NT2/D1 (cell line): ENCODE data around the gene CALHM1.

ENCODE experiments used
- DNase-seq: peaks from one replicate; pipeline ENCODE4 v3.0.0-alpha.2; 2011; ENCODE audit warnings: low read depth, low spot score
- H3K27me3 ChIP-seq: 2 replicates; pipeline ENCODE4 v1.6.0; 2011; ENCODE audit warnings: mild to moderate bottlenecking; ENCODE audit not compliant: insufficient read length, insufficient read depth
- H3K36me3 ChIP-seq: 2 replicates; pipeline ENCODE4 v1.6.1; 2011; ENCODE audit warnings: mild to moderate bottlenecking, low read length, mixed read lengths; ENCODE audit not compliant: insufficient read depth, insufficient read length
- H3K4me1 ChIP-seq: 2 replicates; pipeline ENCODE4 v1.5.1; 2011; ENCODE audit not compliant: insufficient read depth, insufficient read length
- H3K4me3 ChIP-seq: 2 replicates; pipeline ENCODE4 v1.5.1; 2011; ENCODE audit warnings: low read depth; ENCODE audit not compliant: insufficient read length
- H3K9ac ChIP-seq: 2 replicates; pipeline ENCODE4 v1.6.0; 2011; ENCODE audit warnings: low read depth; ENCODE audit not compliant: insufficient read length
- H3K9me3 ChIP-seq: 2 replicates; pipeline ENCODE4 v1.5.1; 2011; ENCODE audit warnings: mild to moderate bottlenecking, low read length; ENCODE audit not compliant: insufficient read depth
- SUZ12 ChIP-seq: IDR thresholded peaks from 2 replicates; pipeline ENCODE4 v1.6.1; 2011; ENCODE audit not compliant: insufficient read length, insufficient read depth; ENCODE audit errors: extremely low read depth
- YY1 ChIP-seq: IDR thresholded peaks from 2 replicates; pipeline ENCODE4 v1.6.1; 2011; ENCODE audit not compliant: insufficient read length, insufficient read depth
- ZNF274 ChIP-seq: IDR thresholded peaks from 2 replicates; pipeline ENCODE4 v1.6.1; 2011; ENCODE audit warnings: mild to moderate bottlenecking, low read depth, low read length

CALHM1 gene

DNA sequence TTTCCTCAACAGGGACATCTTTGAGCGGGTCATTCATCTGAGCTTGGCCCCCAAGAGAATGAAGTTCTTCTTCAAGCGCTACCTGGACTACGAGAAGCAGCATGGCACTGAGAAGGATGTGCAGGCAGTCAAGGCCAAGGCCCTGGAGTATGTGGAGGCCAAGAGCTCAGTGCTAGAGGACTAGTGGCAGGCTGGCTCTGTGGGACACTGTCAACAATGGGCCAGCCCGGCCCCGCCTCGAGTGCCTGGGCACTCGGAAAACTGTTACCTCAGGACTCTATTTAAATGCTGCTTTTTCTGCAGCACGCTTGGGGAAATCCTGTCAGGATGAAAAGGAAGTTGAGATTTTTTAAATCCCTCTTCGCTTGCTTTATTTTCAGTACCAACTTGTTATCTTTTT lies 13.3 kb downstream of the CALHM1 start:
- peaks cover 90% of the 10 kb centered on the region for H3K36me3 ChIP-seq
- no peak overlapping the region for H3K4me3 ChIP-seq
- H3K9me3 ChIP-seq: no peaks in the 10 kb centered on the region
- peaks cover 9% of the 10 kb centered on the region for H3K4me1 ChIP-seq
- H3K27me3 ChIP-seq: no peaks in the 10 kb centered on the region
- H3K9ac ChIP-seq: no peak overlapping the region
- no peak for TF ChIP-seq ZNF274
- TF ChIP-seq YY1: no peak
- no peak for TF ChIP-seq SUZ12
- DNase-seq: no peak

DNA sequence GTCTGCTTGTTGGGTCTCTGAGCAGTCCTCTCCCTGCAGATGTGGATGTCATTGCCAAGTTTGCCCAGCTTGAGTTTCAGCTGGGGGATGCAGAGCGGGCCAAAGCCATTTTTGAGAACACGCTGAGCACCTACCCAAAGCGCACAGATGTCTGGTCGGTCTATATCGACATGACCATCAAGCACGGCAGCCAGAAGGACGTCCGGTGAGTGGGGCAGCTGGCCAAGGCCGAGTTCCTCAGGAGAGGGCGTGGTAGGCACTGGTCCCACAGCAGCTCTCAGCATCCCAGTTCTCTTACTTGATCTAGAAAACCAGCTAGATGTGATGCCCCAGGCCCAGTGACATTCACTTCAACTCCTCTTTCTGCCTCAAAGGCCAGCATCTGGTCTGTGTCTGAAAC lies 14.2 kb downstream of the CALHM1 start:
- no peaks in the 10 kb centered on the region for H3K9me3 ChIP-seq
- no peak for DNase-seq
- peaks cover 90% of the 10 kb centered on the region for H3K36me3 ChIP-seq
- H3K27me3 ChIP-seq: no peaks in the 10 kb centered on the region
- no peak overlapping the region for H3K4me3 ChIP-seq
- no peak for TF ChIP-seq SUZ12
- TF ChIP-seq YY1: no peak
- TF ChIP-seq ZNF274: no peak
- H3K4me1 ChIP-seq: peaks cover under 1% of the 10 kb centered on the region
- no peak overlapping the region for H3K9ac ChIP-seq

DNA sequence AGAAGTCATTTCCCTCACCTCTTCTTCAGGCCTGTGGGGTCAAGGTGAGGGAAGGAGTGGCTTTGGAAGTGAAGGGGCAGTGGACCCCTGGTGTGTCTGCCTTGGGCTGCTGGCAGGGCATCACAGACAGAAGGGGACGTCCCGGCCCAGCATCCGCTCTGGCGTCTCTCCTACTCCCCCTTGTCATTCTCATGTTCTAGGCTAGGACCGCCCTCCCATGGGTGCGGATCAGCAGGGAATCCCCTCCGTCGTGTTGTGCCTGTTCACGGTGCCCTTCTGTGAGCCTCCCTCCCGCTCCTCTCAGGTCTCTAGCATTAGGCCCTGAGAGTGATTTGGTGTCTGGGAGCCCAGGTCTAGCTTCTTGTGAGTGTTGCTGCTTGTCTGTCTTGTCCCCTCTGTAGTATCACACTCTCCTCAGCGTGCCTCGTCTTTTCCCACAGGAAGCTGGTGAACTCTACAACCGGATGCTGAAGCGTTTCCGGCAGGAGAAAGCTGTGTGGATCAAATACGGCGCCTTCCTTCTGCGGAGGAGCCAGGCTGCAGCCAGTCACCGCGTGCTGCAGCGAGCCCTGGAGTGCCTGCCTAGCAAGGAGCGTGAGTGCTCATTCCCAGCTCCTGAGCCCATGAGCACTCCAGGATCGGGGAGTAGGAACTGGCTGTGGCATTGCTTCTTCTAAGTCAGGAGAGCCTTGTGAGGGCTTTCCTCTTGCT lies 15.1 kb downstream of the CALHM1 start:
- Histone ChIP-seq H3K36me3 (peaks cover 93% of the 10 kb centered on the region), H3K27me3 (no peaks in the 10 kb centered on the region)
- DNase-seq: no peak

DNA sequence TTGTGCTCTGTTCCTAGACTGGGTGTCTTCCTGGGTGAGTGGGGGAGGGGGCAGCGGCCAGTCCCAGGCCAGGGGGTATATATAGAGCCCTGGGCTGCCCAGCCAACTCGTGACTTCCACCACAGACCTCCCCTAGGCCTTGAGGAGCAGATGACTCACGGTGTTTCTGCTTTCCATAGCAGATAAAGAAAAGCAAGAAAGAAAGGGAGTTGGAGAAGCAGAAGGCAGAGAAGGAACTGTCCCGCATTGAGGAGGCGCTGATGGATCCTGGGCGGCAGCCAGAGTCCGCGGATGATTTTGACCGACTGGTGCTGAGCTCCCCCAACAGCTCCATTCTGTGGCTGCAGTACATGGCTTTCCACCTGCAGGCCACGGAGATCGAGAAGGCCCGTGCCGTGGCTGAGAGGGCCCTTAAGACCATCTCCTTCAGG lies 16.7 kb downstream of the CALHM1 start:
- no peak for TF ChIP-seq SUZ12
- no peak for TF ChIP-seq ZNF274
- TF ChIP-seq YY1: no peak
- H3K36me3 ChIP-seq: peaks cover 96% of the 10 kb centered on the region
- H3K9me3 ChIP-seq: no peaks in the 10 kb centered on the region
- no peak for DNase-seq
- H3K4me3 ChIP-seq: no peak overlapping the region
- H3K27me3 ChIP-seq: no peaks in the 10 kb centered on the region
- H3K9ac ChIP-seq: no peak overlapping the region
- H3K4me1 ChIP-seq: peaks cover 2% of the 10 kb centered on the region

More for the DNA sequence above, 15.1 kb downstream of the CALHM1 start:
- Histone ChIP-seq H3K4me3 (no peak overlapping the region), H3K9ac (no peak overlapping the region), H3K9me3 (no peaks in the 10 kb centered on the region), H3K4me1 (peaks cover under 1% of the 10 kb centered on the region)
- no peak for TF ChIP-seq SUZ12
- TF ChIP-seq YY1: no peak
- TF ChIP-seq ZNF274: no peak

DNA sequence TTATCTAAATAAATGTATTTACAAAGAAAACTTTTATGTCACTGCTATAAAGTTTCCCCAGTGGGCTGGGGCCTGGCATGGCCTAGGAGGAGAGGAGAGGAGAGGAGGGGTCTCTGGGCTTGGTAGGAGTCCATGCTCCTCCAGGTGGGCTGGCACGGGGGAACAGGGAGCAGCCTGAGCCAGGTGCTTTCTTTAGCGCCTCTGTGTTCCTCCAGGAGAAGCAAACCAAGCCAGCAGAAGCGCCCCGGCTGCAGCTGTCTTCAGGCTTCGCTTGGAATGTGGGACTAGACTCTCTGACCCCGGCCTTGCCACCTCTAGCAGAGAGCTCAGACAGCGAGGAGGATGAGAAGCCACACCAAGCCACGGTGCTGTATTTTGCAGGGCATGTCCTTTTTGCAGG lies 17.1 kb downstream of the CALHM1 start:
- Histone ChIP-seq H3K4me3 (no peak overlapping the region), H3K36me3 (peaks cover 96% of the 10 kb centered on the region), H3K9me3 (no peaks in the 10 kb centered on the region), H3K4me1 (peaks cover 2% of the 10 kb centered on the region), H3K27me3 (no peaks in the 10 kb centered on the region), H3K9ac (no peak overlapping the region)
- TF ChIP-seq ZNF274 (no peak), YY1 (no peak), SUZ12 (no peak)
- DNase-seq: no peak

DNA sequence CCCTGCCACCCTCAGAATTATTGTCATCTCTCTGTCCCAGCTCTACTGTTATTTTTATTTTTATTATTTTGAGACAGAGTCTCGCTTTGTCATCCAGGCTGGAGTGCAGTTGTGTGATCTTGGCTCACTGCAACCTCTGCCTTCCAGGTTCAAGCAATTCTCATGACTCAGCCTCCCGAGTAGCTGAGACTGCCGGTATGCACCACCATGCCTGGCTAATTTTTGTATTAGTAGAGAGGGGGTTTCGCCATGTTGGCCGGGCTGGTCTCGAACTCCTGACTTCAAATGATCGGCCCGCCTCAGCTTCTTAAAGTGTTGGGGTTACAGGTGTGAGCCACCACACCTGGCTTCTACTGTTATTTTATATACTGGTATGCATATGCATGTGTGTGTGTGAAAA lies 17.5 kb downstream of the CALHM1 start:
- peaks cover 2% of the 10 kb centered on the region for H3K4me1 ChIP-seq
- H3K9ac ChIP-seq: no peak overlapping the region
- H3K27me3 ChIP-seq: no peaks in the 10 kb centered on the region
- TF ChIP-seq YY1 (no peak), SUZ12 (no peak), ZNF274 (no peak)
- no peak overlapping the region for H3K4me3 ChIP-seq
- DNase-seq: no peak
- no peaks in the 10 kb centered on the region for H3K9me3 ChIP-seq
- H3K36me3 ChIP-seq: peaks cover 96% of the 10 kb centered on the region

DNA sequence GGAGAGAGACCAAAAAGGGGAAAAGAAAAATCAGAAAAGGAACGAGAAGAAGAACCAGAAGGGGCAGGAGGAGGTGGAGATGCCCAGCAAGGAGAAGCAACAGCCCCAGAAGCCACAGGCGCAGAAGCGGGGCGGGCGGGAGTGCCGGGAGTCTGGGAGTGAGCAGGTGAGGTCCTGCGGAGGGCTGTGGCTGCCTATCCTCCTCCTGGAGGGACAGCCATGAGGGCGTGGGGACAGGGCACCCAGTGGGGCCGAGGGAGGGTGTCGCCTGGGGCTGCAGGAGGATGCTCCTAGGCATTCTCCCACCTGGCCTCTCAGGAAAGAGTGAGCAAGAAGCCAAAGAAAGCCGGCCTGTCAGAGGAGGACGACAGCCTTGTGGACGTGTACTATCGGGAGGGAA lies 18.3 kb downstream of the CALHM1 start:
- DNase-seq: no peak
- Histone ChIP-seq H3K36me3 (peaks cover 93% of the 10 kb centered on the region), H3K4me3 (no peak overlapping the region), H3K27me3 (no peaks in the 10 kb centered on the region), H3K4me1 (peaks cover 2% of the 10 kb centered on the region), H3K9me3 (no peaks in the 10 kb centered on the region), H3K9ac (no peak overlapping the region)
- TF ChIP-seq YY1 (no peak), ZNF274 (no peak), SUZ12 (no peak)
